GM18498 (cell line): ENCODE measurements around the gene RASSF8.

Experiments used
- ATAC-seq: cut with Tn5 transposase; IDR thresholded peaks from one replicate; pipeline ENCODE4 v1.9.1; 2021; ENCODE audit warnings: mild to moderate bottlenecking, moderate library complexity; ENCODE audit not compliant: unreplicated experiment

Gene RASSF8

GRCh38 chr12:26122681-26123481 lies 164.4 kb downstream of the RASSF8 start:
- peak; percentile 12 for ATAC-seq

- no peak for ATAC-seq
These were observed 165.0 kb downstream of the RASSF8 start for GRCh38 chr12:26123482-26123980.

GRCh38 chr12:26124446-26125399 lies 166.2 kb downstream of the RASSF8 start, which contains the start of gene BHLHE41:
TSS of gene BHLHE41 (minus strand) at chr12:26125037. CDS start at chr12:26124779, 258 bp downstream.
- no peak for ATAC-seq

- peak; percentile 28 for ATAC-seq
These were observed 167.2 kb downstream of the RASSF8 start for GRCh38 chr12:26125400-26126339.

GRCh38 chr12:26126340-26127284 lies 168.1 kb downstream of the RASSF8 start:
- peak; percentile 43 for ATAC-seq

GRCh38 chr12:26127404-26127803 lies 168.9 kb downstream of the RASSF8 start:
- no peak for ATAC-seq

GRCh38 chr12:26128168-26128567 lies 169.7 kb downstream of the RASSF8 start:
- ATAC-seq: no peak
